NT2/D1 (cell line): Measurements from ENCODE around the gene FOXP4.

Experiments used
- SUZ12 ChIP-seq: IDR thresholded peaks from 2 replicates; pipeline ENCODE4 v1.6.1; 2011; ENCODE audit not compliant: insufficient read length, insufficient read depth; ENCODE audit errors: extremely low read depth
- YY1 ChIP-seq: IDR thresholded peaks from 2 replicates; pipeline ENCODE4 v1.6.1; 2011; ENCODE audit not compliant: insufficient read length, insufficient read depth
- ZNF274 ChIP-seq: IDR thresholded peaks from 2 replicates; pipeline ENCODE4 v1.6.1; 2011; ENCODE audit warnings: mild to moderate bottlenecking, low read depth, low read length

DNA sequence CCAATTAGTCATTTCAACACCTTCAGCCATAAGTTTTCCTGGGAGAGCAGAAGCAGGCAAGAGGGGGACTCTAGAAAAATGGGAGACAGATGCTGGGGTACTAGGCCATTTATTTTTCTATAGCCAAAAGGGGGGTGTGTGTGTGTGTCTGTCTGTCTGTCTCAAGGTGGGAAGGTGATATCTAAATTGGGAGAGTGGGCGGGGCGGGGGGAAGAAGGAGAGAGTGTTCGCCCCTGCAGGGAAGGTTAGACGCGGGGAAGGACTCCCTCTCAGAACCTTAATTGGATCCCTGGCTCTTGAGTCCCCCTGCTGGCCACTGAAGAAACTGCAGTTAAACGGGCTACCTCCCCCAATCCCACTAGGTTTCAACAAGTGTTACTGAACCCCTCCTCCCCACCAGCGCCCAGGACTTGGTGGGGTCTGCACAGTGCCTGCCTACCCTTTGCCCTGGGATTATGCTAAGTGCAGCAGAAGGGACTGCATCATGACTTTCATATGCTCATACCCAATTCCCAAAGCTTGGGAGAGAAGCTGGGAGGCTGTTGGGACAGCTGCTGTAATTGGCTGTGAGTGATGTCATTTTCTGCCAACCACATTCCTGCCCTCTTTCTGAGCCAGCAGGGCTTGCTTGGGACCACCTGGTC lies 45.8 kb downstream of the FOXP4 start:
- no peak for TF ChIP-seq ZNF274
- TF ChIP-seq YY1: no peak
- no peak for TF ChIP-seq SUZ12
